SK-N-MC (cell line): ENCODE measurements around the gene CEBPZOS.
"Not testable (repeated sequence)": the region's sequence is repeated elsewhere in the genome, so short reads cannot be mapped to it uniquely, and the experiment has no call there.

ENCODE experiments used
- EZH2 ChIP-seq: fragments of 200-600 bp; sonication (generic); IDR thresholded peaks from one replicate; pipeline ENCODE4 v1.6.1; 2017; ENCODE audit warnings: antibody characterized with exemption
- FOXP2 ChIP-seq: optimal IDR thresholded peaks from 2 replicates; pipeline ENCODE3; 2011; ENCODE audit warnings: mild to moderate bottlenecking, moderate library complexity; ENCODE audit not compliant: insufficient read depth; ENCODE audit errors: extremely low read length, control extremely low read depth
- POLR2AphosphoS5 ChIP-seq: IDR thresholded peaks from 2 replicates; pipeline ENCODE4 v1.6.1; 2012; ENCODE audit warnings: mild to moderate bottlenecking, low read depth, low read length, borderline replicate concordance

GRCh38 chr2:37206760-37207159 is 10.5 kb downstream of the CEBPZOS start:
- not testable (repeated sequence) for TF ChIP-seq EZH2, POLR2AphosphoS5, FOXP2
